ENCODE data around the gene HSPA6. TPM values are rescaled to one million over a fixed set of nuclear protein-coding genes. Genes with fewer than 3 reads are reported as not detected.
"Not testable (repeated sequence)": the region's sequence is repeated elsewhere in the genome, so short reads cannot be mapped to it uniquely, and the experiment has no call there.

HSPA6 gene
- total RNA-seq, 6 donors from 2014 or later: 10.8 to 37.7 (median 15.9) TPM

GRCh38 chr1:161560960-161561715 lies 36.8 kb downstream of the HSPA6 start:
- not testable (repeated sequence) for H3K4me3 ChIP-seq, H3K4me1 ChIP-seq, H3K9me3 ChIP-seq, H3K36me3 ChIP-seq, H3K27me3 ChIP-seq
- 16 to 36% methylated on average over 4 of the region's 4 CpGs for WGBS, 2 donors
- DNase-seq: peak in 1 of 2 donors; percentile 54
- peak in 1 of 6 experiments; percentile 19 for TF ChIP-seq CTCF (IDR thresholded peaks at IDR 0.05)
- peak; percentile 85 to 88 for ATAC-seq (ENCODE audit: low FRiP score in 2 of 2)
- peak overlapping the region in 2 of 4 donors; percentile 34 to 77 for H3K27ac ChIP-seq

GRCh38 chr1:161562441-161562840 lies 38.1 kb downstream of the HSPA6 start:
- H3K4me3 ChIP-seq, DNase-seq, H3K9me3 ChIP-seq, H3K4me1 ChIP-seq, H3K27me3 ChIP-seq, H3K36me3 ChIP-seq: not testable (repeated sequence)
- H3K27ac ChIP-seq: peak overlapping the region; percentile 30 to 77 (median 43)
- peak; percentile 68 to 79 for ATAC-seq (ENCODE audit: low FRiP score in 2 of 2)
- 60 to 81% methylated on average over 2 to 3 of the region's 3 CpGs for WGBS, 2 donors

- not testable (repeated sequence) for H3K36me3 ChIP-seq; H3K9me3 ChIP-seq; H3K4me1 ChIP-seq; ATAC-seq (ENCODE audit: low FRiP score in 2 of 2); DNase-seq; H3K27ac ChIP-seq; H3K27me3 ChIP-seq; H3K4me3 ChIP-seq
- WGBS, 2 donors: 78 to 80% methylated on average over 1 of the region's 1 CpG
These were observed 39.2 kb downstream of the HSPA6 start for GRCh38 chr1:161563522-161563921.

- DNase-seq; H3K4me3 ChIP-seq; H3K36me3 ChIP-seq; H3K9me3 ChIP-seq; ATAC-seq (ENCODE audit: low FRiP score in 2 of 2); H3K4me1 ChIP-seq; H3K27me3 ChIP-seq; H3K27ac ChIP-seq: not testable (repeated sequence)
- WGBS, 2 donors: 100% methylated on average over 1 of the region's 3 CpGs
These were observed 42.2 kb downstream of the HSPA6 start for GRCh38 chr1:161566602-161566960.

GRCh38 chr1:161571703-161572102 lies 47.4 kb downstream of the HSPA6 start:
- H3K36me3 ChIP-seq, H3K4me1 ChIP-seq, H3K27me3 ChIP-seq, DNase-seq, H3K9me3 ChIP-seq, H3K27ac ChIP-seq, H3K4me3 ChIP-seq: not testable (repeated sequence)
- WGBS, 2 donors: no CpG with 5 or more reads among the region's 8 CpGs
- ATAC-seq (ENCODE audit: low FRiP score in 2 of 2): peak; percentile 49 to 68

Other genes starting within 250 kb of the HSPA6 start
- gene MPZ, start 214.6 kb upstream of the HSPA6 start, total RNA-seq: 1 to 10 TPM; 1.5 to 6.9 (median 4.0) TPM
- 100 to 1,000 TPM in 2 of 6 donors, 10 to 100 TPM in 4; 17.7 to 159 (median 66.7) TPM for gene SDHC, start 210.2 kb upstream of the HSPA6 start, total RNA-seq
- 1 to 10 TPM in 4 of 6 donors, under 1 TPM in 1, not detected in 1; 0.37 to 9.5 (median 4.0) TPM for gene CFAP126, start 156.7 kb upstream of the HSPA6 start, total RNA-seq
- 100 to 1,000 TPM in 4 of 6 donors, 10 to 100 TPM in 2; 94.6 to 273 (median 160) TPM for gene FCGR2A, start 19.1 kb upstream of the HSPA6 start, total RNA-seq
- gene FCGR3A, start 25.3 kb downstream of the HSPA6 start, total RNA-seq: 100 to 1,000 TPM in 2 of 6 donors, 10 to 100 TPM in 4; 20.8 to 237 (median 82.8) TPM
- 10 to 100 TPM in 5 of 6 donors, 1 to 10 TPM in 1; 6.3 to 59.2 (median 20.4) TPM for gene FCGR3B, start 106.6 kb downstream of the HSPA6 start, total RNA-seq
- 10 to 100 TPM in 4 of 6 donors, 1 to 10 TPM in 2; 5.4 to 33.9 (median 22.0) TPM for gene FCGR2B, start 138.6 kb downstream of the HSPA6 start, total RNA-seq
- gene FCRLA, start 182.7 kb downstream of the HSPA6 start, total RNA-seq: 1 to 10 TPM in 2 of 6 donors, under 1 TPM in 1, not detected in 3; 0.52 to 1.2 (median 1.0) TPM
- 1 to 10 TPM in 3 of 6 donors, not detected in 3; 1.4 to 2.1 (median 1.7) TPM for gene FCRLB, start 197.0 kb downstream of the HSPA6 start, total RNA-seq
- 10 to 100 TPM in 5 of 6 donors, 1 to 10 TPM in 1; 4.6 to 29.0 (median 15.9) TPM for gene DUSP12, start 225.2 kb downstream of the HSPA6 start, total RNA-seq
- 10 to 100 TPM; 14.2 to 36.7 (median 27.0) TPM for gene ATF6, start 241.8 kb downstream of the HSPA6 start, total RNA-seq